Stimulated activated CD8-positive, alpha-beta memory T cell treated with anti-CD3 and anti-CD28 coated beads, Interleukin-12 subunit alpha, Interleukin-12 subunit beta, amount 100 ng/mL, for 4 hours (primary cell): ENCODE measurements around the gene SERPINB10.
A peak's percentile ranks its signal among the peaks of the same experiment; 100 is the strongest.

ENCODE experiments used
- DNase-seq: peaks from one replicate; pipeline ENCODE4 v3.0.0-alpha.2; 2020; ENCODE audit warnings: low read depth

Gene SERPINB10

GRCh38 chr18:63949068-63949737, 41.4 kb downstream of the SERPINB10 start, which contains the start of gene HMSD:
Gene HMSD (plus strand): TSS chr18:63949301. CDS start chr18:63953456, 4,155 bp downstream.
- no peak for DNase-seq

DNA sequence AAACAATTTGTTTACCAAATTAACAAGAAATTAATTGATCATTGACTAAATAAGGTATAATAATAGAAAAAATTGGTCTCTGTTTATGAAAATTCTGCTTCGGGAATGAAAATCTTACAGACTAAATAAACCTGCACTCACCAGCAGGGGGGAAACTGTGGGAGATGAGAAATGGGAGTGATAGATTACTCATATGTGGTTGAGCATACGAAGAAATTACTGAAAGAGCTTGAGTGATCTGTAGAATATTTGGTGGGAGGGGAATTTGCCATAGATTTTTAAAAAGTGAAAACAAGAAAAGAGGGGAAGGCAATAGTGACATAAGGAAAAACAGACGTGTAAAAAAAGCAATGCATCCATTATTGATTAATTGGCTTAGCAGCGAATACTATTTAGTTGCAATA, 43.5 kb downstream of the SERPINB10 start:
- DNase-seq: no peak

DNA sequence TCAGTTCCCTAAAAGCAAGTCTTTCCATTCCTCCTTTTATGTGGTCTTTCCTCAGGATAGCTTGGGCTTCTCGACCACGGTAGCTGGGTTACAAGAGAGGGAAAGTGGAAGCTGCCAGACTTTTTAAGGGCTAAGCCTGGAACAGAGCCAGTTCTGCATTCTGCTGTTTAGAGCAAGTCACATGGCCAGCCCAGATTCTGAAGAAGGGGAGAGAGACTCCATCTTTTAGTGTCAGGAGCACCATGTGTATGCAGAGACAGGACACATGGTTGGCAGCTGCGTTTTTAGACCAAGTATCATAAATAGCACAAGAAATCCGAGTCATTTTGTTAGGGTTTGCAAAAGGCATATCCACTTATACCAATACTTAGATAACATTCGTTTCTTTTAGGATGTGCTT, 46.1 kb downstream of the SERPINB10 start:
- DNase-seq: no peak

GRCh38 chr18:63956755-63957154, 49.0 kb downstream of the SERPINB10 start:
- DNase-seq: no peak

DNA sequence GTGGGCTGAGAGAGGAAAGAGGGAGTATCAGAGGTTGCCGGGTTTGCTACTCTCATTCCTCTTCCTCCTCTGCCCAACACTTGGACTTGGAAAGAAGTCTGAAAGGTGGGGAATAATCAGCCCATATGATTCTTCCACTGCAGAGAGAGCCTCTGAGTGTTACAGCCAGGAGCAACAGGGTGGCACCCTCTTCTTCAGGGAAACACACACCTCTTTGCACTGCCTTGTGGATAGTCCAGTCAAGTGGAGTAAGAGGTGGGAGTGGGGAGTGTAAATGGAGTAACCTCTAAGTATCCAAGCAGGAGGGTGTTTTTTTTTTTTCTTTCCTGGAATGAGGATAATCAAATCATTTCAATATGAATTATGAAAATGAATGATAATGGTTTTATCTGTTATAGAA, 53.1 kb downstream of the SERPINB10 start:
- DNase-seq: no peak

DNA sequence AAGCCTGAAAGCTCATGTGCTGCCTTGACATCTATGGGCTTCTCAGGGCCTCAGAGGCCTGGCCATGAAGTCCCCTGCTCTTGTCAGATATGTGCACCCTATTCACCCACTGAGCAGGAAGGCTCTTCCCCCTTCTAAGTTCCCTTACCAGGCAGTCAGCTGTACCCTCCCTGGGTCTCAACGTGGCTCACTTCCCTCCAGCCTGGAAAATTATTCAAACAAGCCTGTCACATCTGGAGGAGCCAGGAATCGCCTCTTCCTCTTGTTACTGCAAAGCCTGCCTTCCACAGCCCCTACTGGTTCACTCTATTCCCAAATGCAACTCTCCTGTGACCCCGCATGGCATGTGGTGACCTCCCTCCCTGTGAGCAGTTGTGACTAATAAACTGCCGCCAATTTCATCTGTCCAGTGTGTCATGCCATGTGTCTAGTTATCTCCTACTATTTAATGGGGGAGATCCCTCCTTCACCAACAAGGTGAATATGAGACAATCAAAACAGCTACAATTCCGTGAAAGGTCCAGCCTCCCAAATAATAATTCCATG, 53.8 kb downstream of the SERPINB10 start:
- DNase-seq: no peak

DNA sequence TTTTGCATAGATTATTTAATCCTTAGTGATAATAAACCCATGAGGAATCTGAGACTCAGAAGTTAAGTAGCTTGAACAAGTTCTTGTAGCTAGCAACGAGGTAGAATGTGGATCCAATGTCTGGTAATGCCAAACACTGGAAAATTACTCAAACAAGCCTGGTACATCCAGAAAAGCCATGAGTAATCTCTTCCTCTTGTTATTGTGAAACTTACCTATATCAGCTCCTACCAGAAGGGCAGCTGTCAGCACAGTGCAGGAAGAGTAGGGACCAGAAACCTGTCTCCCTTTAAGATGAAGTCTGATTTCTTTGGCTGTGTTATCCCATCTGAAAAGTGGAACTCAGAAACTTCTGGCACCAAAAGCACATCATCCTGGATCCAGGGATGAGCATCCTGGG, 54.4 kb downstream of the SERPINB10 start:
- DNase-seq: no peak

DNA sequence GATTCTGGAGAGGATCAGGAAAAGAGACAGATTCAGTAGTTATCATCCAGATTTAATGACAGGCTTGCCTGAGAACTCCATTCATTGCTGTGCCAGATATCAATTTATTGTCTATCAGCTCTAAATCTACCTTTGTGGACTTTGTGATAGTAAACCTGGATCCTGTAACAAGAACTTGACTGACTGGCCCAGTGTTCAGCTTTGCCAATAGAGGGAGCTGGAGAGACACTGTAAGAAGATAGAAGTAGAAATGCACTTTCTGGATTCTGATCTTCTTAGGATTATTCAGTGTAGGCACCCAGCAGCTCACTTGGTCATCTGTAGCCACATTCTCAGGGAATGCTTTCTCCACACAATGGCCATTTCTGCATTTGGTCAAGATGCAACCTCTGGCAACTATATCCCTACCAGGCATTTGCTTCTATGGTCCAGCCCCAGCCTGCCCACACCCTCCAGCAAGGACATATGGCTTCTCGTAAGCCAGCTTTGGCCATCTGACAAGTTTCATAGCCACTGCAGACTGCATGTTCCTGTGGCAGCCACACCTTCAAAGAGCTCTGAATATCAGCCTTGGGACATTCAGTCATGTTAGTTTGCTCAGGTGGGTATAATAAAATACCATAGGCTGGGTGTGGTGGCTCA, 56.0 kb downstream of the SERPINB10 start:
- DNase-seq: no peak

GRCh38 chr18:63964908-63965307, 57.1 kb downstream of the SERPINB10 start:
- no peak for DNase-seq

DNA sequence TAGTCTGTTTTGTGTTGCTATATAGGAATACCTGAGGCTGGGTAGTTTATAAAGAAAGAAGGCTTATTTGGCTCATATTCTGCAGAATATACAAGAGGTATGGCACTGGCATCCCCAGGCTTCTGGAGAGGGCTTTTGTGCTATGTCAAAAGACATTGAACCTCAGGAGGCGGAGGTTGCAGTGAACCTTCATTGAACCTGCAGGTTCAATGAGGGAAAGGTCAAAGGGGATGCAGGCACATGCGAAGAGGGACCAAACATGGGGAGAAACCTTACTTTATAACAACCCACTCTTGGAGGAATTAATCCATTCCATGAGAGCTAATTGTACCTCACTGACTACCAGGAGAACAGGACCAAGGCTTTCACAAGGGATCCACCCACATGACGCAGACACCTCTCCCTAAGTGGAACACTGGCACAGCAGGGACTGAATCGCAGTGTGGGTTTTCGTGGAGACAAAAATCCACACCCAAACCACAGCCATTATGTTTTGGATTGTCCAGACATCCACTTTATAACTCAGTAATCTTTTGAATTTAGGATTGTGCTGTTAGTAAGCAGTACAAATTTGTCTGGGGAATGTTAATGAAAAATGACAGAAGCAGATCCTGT, 58.1 kb downstream of the SERPINB10 start:
- no peak for DNase-seq

GRCh38 chr18:63969942-63970808, 62.4 kb downstream of the SERPINB10 start, which contains the start of gene SERPINB8:
Gene SERPINB8 (plus strand): TSS chr18:63970081. CDS start chr18:63978309, 8,228 bp downstream.
- DNase-seq: peak; percentile 60

GRCh38 chr18:63970809-63971205, 63.0 kb downstream of the SERPINB10 start:
- no peak for DNase-seq

DNA sequence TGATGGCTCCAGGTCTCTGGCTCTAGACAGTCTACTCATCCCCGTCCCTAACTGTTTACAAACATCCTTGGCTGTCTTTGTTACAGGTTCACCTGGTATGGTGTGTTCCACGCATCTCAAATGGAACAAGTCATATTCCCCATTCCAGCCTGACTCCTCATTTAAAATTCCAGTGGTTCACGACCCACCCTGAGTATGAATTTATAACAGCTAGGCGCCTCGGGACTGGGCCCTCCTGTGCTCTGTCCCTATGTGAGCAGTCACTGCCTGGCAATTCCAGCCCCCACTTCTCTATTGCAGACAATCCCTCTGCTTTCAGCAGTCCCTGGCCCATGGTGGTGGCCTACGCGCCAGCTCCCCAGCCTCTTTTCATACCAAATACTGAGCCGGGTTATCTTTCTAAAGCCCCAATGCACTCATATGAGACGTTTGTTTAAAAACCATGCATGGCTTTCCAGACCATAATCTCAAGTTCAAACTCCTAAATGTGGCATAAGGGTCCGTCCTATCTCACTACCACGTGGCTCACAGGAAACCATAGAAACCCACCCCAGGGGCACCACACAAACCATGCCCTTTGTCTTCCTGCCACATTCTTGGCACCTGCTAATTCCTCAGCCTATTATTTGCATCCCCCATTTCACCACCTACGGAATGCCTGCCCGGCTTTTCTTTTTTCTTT, 63.7 kb downstream of the SERPINB10 start:
- no peak for DNase-seq

DNA sequence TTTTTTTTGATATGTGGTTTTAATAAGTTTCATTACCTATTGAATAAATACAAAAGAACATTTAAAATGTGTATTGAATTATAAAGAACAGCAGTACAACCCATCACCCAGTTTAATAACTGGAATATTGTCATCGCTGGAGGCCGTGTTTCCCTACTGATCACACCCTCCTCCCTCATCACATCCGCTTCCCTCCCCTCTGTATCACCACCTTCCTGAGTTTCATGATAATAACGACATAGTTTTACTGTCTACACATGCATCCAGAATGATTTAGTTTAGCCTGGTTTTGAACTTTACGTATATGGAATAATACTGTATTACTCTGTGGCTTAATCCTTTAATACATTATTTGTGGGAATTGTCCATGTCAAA, 64.2 kb downstream of the SERPINB10 start:
- DNase-seq: no peak

GRCh38 chr18:63974991-63975390, 67.2 kb downstream of the SERPINB10 start:
- DNase-seq: no peak

DNA sequence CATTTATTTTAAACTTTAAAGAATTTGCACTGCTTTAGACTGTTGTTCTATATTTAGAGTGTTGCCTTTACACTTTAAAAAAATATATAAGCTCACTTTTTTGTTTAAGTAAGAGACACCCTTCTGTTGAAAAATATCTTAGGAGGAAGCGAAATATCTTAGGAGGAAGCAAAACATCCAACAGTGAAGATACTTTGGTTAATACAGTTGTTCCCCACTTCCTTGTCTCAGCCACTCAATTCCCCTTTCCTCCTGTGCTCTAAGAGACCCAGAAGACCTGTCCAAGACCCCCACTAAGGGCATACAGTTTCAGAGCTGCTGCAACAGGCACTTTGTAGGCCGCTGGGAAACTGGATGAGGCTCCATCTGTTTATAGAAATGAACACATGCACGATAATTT, 67.9 kb downstream of the SERPINB10 start:
- no peak for DNase-seq

DNA sequence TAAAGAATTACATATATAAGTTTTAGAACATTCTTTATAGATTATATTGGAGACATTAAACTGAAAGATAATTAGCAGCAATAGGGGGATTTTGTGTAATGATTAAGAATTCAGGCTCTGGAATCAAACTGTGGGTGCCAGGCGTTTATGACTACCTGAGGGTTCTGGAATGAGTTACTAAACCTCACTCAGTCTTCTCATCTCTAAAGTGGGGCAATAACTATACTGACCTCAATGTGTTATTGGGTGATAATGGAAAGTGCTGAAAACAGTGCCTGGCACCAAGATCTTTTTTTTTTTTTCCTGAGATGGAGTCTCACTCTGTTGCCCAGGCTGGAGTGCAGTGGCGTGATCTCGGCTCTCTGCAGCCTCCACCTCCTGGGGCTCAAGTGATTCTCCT, 69.3 kb downstream of the SERPINB10 start:
- DNase-seq: no peak

DNA sequence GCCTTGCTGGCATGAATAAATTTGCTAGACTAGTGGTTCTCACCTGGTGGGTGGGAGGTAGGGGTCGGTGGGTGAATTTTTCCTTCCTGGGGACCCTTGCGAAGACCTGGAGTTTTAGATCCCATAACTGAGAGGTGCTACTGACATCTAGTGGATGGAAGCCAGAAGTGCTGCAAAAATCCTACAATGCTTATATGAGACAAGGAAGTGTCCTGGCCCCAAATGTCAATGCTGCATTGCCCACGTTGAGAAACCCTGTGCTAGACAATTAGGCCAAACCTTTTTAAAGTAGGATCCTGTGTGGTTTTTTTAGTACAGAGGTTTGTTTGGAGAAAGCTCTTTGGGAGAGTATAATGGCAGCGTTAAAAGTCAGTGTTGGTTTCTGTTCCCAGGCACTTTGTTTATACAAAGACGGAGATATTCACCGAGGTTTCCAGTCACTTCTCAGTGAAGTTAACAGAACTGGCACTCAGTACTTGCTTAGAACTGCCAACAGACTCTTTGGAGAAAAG, 71.7 kb downstream of the SERPINB10 start:
- no peak for DNase-seq

GRCh38 chr18:63980027-63980426, 72.3 kb downstream of the SERPINB10 start:
- no peak for DNase-seq

DNA sequence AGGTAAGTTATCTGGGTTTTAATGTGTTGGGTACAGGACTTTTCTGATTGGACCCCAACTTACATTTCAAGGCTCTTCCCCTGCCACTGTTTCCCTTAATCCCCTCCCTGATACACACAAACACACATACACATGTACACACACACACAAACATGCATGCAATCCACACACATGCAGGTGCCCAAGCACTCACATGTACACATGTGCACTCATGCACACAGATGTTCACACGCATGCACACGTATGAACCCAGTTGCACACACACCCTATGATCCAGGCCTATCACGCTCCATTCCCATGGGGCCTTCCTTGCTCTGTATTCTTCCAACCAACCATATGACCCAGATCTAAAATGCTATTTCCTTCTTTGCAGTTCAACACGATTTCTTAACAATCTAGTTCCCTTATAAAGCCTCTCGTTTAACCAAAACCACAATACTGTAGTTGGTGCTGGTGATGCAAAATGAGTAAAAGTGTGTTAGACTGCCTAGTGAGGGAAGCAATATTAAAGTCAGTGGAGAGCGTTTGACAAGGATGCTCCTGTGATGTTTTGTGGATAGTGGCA, 73.2 kb downstream of the SERPINB10 start:
- DNase-seq: no peak

GRCh38 chr18:63981719-63982118, 74.0 kb downstream of the SERPINB10 start:
- DNase-seq: no peak
